ENCODE data around the gene MEGF6. TPM values are rescaled to one million over a fixed set of nuclear protein-coding genes. Genes with fewer than 3 reads are reported as not detected.

Gene MEGF6
- total RNA-seq, 1 donor from 2014 or later: 64.7 TPM

- H3K4me1 Mint-ChIP-seq (ENCODE audit: low read depth, unreplicated experiment): peaks cover 22% of the 10 kb centered on the region
- peaks cover 4% of the 10 kb centered on the region for H3K27me3 Mint-ChIP-seq (ENCODE audit: unreplicated experiment)
- peaks cover 1% of the 10 kb centered on the region for H3K9me3 Mint-ChIP-seq (ENCODE audit: unreplicated experiment)
- no peak for TF ChIP-seq CTCF (IDR thresholded peaks at IDR 0.05; ENCODE audit: partially characterized antibody, unreplicated experiment)
- H3K27ac Mint-ChIP-seq (ENCODE audit: unreplicated experiment): no peak overlapping the region
- no peaks in the 10 kb centered on the region for H3K36me3 Mint-ChIP-seq (ENCODE audit: unreplicated experiment)
- DNase-seq: peak; percentile 9
- no peak overlapping the region for H3K4me3 Mint-ChIP-seq (ENCODE audit: unreplicated experiment)
These were observed 149.4 kb downstream of the MEGF6 start for GRCh38 chr1:3461934-3462275.

GRCh38 chr1:3461238-3461933 is 149.9 kb downstream of the MEGF6 start:
- Mint-ChIP-seq H3K27ac (ENCODE audit: unreplicated experiment) (no peak overlapping the region), H3K27me3 (ENCODE audit: unreplicated experiment) (peaks cover 4% of the 10 kb centered on the region), H3K9me3 (ENCODE audit: unreplicated experiment) (peaks cover 1% of the 10 kb centered on the region), H3K36me3 (ENCODE audit: unreplicated experiment) (no peaks in the 10 kb centered on the region), H3K4me1 (ENCODE audit: low read depth, unreplicated experiment) (peaks cover 22% of the 10 kb centered on the region), H3K4me3 (ENCODE audit: unreplicated experiment) (no peak overlapping the region)
- peak; percentile 14 for DNase-seq
- no peak for TF ChIP-seq CTCF (IDR thresholded peaks at IDR 0.05; ENCODE audit: partially characterized antibody, unreplicated experiment)

- H3K4me1 Mint-ChIP-seq (ENCODE audit: low read depth, unreplicated experiment): peaks cover 22% of the 10 kb centered on the region
- no peak for TF ChIP-seq CTCF (IDR thresholded peaks at IDR 0.05; ENCODE audit: partially characterized antibody, unreplicated experiment)
- no peak overlapping the region for H3K4me3 Mint-ChIP-seq (ENCODE audit: unreplicated experiment)
- no peaks in the 10 kb centered on the region for H3K36me3 Mint-ChIP-seq (ENCODE audit: unreplicated experiment)
- no peak overlapping the region for H3K27ac Mint-ChIP-seq (ENCODE audit: unreplicated experiment)
- H3K27me3 Mint-ChIP-seq (ENCODE audit: unreplicated experiment): peaks cover 3% of the 10 kb centered on the region
- H3K9me3 Mint-ChIP-seq (ENCODE audit: unreplicated experiment): peaks cover 1% of the 10 kb centered on the region
- peak; percentile 12 for DNase-seq
These were observed 150.6 kb downstream of the MEGF6 start for GRCh38 chr1:3460672-3461131.

GRCh38 chr1:3459940-3460671 is 151.2 kb downstream of the MEGF6 start:
- no peak for TF ChIP-seq CTCF (IDR thresholded peaks at IDR 0.05; ENCODE audit: partially characterized antibody, unreplicated experiment)
- peak; percentile 31 for DNase-seq
- H3K4me1 Mint-ChIP-seq (ENCODE audit: low read depth, unreplicated experiment): peaks cover 22% of the 10 kb centered on the region
- H3K27ac Mint-ChIP-seq (ENCODE audit: unreplicated experiment): no peak overlapping the region
- H3K4me3 Mint-ChIP-seq (ENCODE audit: unreplicated experiment): no peak overlapping the region
- H3K36me3 Mint-ChIP-seq (ENCODE audit: unreplicated experiment): no peaks in the 10 kb centered on the region
- H3K27me3 Mint-ChIP-seq (ENCODE audit: unreplicated experiment): peaks cover 2% of the 10 kb centered on the region
- peaks cover 1% of the 10 kb centered on the region for H3K9me3 Mint-ChIP-seq (ENCODE audit: unreplicated experiment)
